Panc1 (cell line): Measurements from ENCODE around the gene MATN1. TPM values are rescaled to one million over a fixed set of nuclear protein-coding genes. Genes with fewer than 3 reads are reported as not detected.

Experiments
- ATAC-seq: fragments of 200-7000 bp; cut with Tn5 transposase; 2 replicates; pipeline ENCODE4 v1.9.1; 2020; ENCODE audit warnings: mild to moderate bottlenecking, moderate library complexity
- BruUV-seq: library from RNA; stranded (reverse); fragments of 400-500 nt; replicated peaks from 2 replicates; lab custom pipeline; 2021; lab: Mats Ljungman, UMichigan
- CTCF ChIA-PET: fragments of 300-600 bp; sonication (Branson Sonifier 250); formaldehyde crosslinking; loops from one replicate; lab custom pipeline; 2022; ENCODE audit warnings: antibody characterized with exemption; lab: Charles Lee
- POLR2A ChIA-PET: fragments of 300-600 bp; sonication (Branson Sonifier 250); formaldehyde crosslinking; loops from one replicate; lab custom pipeline; 2022; ENCODE audit warnings: antibody characterized with exemption; lab: Charles Lee
- DNase-seq: peaks from one replicate; pipeline ENCODE4 v3.0.0-alpha.2; 2010; ENCODE audit warnings: low read depth, low spot score
- H3K27ac ChIP-seq: 2 replicates; pipeline ENCODE4 v1.5.1; 2011; ENCODE audit warnings: mild to moderate bottlenecking, low read length, inconsistent platforms
- H3K27me3 ChIP-seq: fragments of 200-500 bp; sonication (Bioruptor generic); 2 replicates; pipeline ENCODE4 v1.6.0; 2014; ENCODE audit warnings: low read length, inconsistent platforms; ENCODE audit not compliant: control insufficient read depth, insufficient read depth
- H3K36me3 ChIP-seq: fragments of 200-500 bp; sonication (Bioruptor generic); 2 replicates; pipeline ENCODE4 v1.5.1; 2014; ENCODE audit warnings: inconsistent platforms, mild to moderate bottlenecking, low read length, moderate library complexity; ENCODE audit not compliant: control insufficient read depth, insufficient read depth
- H3K4me1 ChIP-seq: 2 replicates; pipeline ENCODE4 v1.5.1; 2011; ENCODE audit warnings: inconsistent platforms, mild to moderate bottlenecking, low read length, moderate library complexity; ENCODE audit not compliant: control insufficient read depth, insufficient read depth
- H3K4me3 ChIP-seq, 2 experiments: 2 replicates each; pipeline ENCODE4 v1.5.1; 2011 to 2012; ENCODE audit warnings: low read depth in 2 of 2, low read length in 2 of 2, mild to moderate bottlenecking in 2 of 2, inconsistent platforms in 1 of 2, moderate library complexity in 1 of 2
- H3K9me3 ChIP-seq: fragments of 200-500 bp; sonication (Bioruptor generic); 2 replicates; pipeline ENCODE4 v1.5.1; 2014; ENCODE audit warnings: low read depth, mild to moderate bottlenecking, inconsistent platforms, low read length, moderate library complexity; ENCODE audit not compliant: control insufficient read depth, insufficient read depth
- CTCF ChIP-seq: fragments of 450-650 bp; IDR thresholded peaks from 2 replicates; pipeline ENCODE4 v1.5.1; 2017; ENCODE audit warnings: mild to moderate bottlenecking
- POLR2AphosphoS5 ChIP-seq: IDR thresholded peaks from 2 replicates; pipeline ENCODE4 v1.6.1; 2012; ENCODE audit warnings: mild to moderate bottlenecking, low read depth, low read length, moderate library complexity
- REST ChIP-seq, 2 experiments: IDR thresholded peaks; 2 replicates each; pipeline ENCODE4 v1.6.1; 2011 to 2012; ENCODE audit warnings: low read depth in 2 of 2, control low read depth in 1 of 2, low read length in 1 of 2, mild to moderate bottlenecking in 1 of 2, moderate library complexity in 1 of 2; ENCODE audit not compliant: insufficient read depth in 1 of 2
- SIN3A ChIP-seq: IDR thresholded peaks from 2 replicates; pipeline ENCODE4 v1.6.1; 2012; ENCODE audit warnings: low read depth, mild to moderate bottlenecking, low read length, moderate library complexity, borderline replicate concordance; ENCODE audit not compliant: insufficient read depth
- TCF7L2 ChIP-seq: IDR thresholded peaks from 2 replicates; pipeline ENCODE4 v1.6.1; 2011; ENCODE audit warnings: mild to moderate bottlenecking, low read depth, low read length, inconsistent platforms
- in situ Hi-C: cut with HindIII; loops from 2 replicates; pipeline ENCODE4 v1.10.0; 2016; ENCODE audit warnings: low sequenced_read_pairs, low pct_unique_long_range_greater_than_20kb
- intact Hi-C: fragments of 100-400 bp; cut with micrococcal nuclease; formaldehyde crosslinking; loops from one replicate; pipeline ENCODE4 v1.10.0; 2022; ENCODE audit not compliant: unreplicated experiment
- total RNA-seq: library from RNA; stranded (reverse); gene quantifications from one replicate; pipeline ENCODE4 v1.2.1, GENCODE V29; 2021; ENCODE audit not compliant: unreplicated experiment

Gene MATN1
- total RNA-seq, 1 experiment from 2014 or later = 0.59 TPM

DNA sequence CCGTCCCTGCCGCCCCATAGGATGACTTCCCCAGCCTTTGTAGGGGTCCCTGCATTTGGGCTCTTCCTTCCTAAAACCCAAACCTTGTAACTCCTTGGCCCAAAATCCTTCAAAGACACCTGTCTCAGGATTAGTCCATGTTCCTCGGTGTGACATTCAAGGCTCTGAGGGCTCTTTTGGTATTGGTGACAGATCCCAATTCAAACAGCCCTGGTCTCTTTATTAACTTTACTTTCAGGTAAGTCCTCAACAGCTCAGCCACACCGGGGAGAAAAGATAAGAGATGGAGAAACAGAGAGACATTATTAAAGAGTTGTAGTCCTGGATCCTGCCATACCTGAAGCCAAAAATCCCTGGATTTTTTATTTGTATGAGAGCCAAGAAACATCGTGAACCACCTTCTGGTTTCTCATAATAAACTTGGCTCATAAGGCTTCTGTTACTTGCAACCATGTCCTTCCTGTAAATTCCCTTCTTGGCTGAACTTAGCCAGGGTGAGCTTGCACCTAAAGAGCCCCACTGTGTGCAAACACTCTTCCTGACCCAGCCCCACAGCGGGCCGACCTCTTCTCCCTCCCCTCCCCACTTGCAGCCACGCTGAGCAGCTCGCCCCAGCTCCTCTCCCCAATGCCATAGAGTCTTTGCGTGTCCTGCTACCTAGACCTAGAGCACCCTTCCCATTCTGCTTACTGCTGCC is 7.9 kb upstream of the MATN1 start:
- CTCF ChIA-PET = no interaction called here
- POLR2A ChIA-PET = interaction anchor here (0.6 kb wide), 1 partner anchor 323 kb away, joined by 12 read pairs; no protein-coding TSS in a partner anchor
- no peak for ATAC-seq
- Histone ChIP-seq H3K27ac (no peak overlapping the region), H3K4me1 (no peaks in the 10 kb centered on the region), H3K27me3 (no peaks in the 10 kb centered on the region), H3K9me3 (no peaks in the 10 kb centered on the region), H3K4me3 (no peak overlapping the region), H3K36me3 (no peaks in the 10 kb centered on the region)
- intact Hi-C loops = no loop called here
- DNase-seq = no peak
- no TSS peak for BruUV-seq
- in situ Hi-C loops = no loop called here
- TF ChIP-seq POLR2AphosphoS5 (no peak), REST (IDR thresholded peaks at IDR 0.05; ENCODE audit: insufficient read depth in 1 of 2, low read depth in 2 of 2, low read length in 1 of 2) (no peak), TCF7L2 (no peak), CTCF (no peak)

GRCh38 chr1:30730346-30731108 is 7.1 kb upstream of the MATN1 start:
- no peak for ATAC-seq
- no TSS peak for BruUV-seq
- Histone ChIP-seq H3K27ac (no peak overlapping the region), H3K4me3 (no peak overlapping the region), H3K4me1 (no peaks in the 10 kb centered on the region), H3K9me3 (no peaks in the 10 kb centered on the region), H3K36me3 (no peaks in the 10 kb centered on the region), H3K27me3 (no peaks in the 10 kb centered on the region)
- in situ Hi-C loops = no loop called here
- intact Hi-C loops = no loop called here
- POLR2A ChIA-PET = no interaction called here
- TF ChIP-seq TCF7L2 (no peak), REST (IDR thresholded peaks at IDR 0.05; ENCODE audit: insufficient read depth in 1 of 2, low read depth in 2 of 2, low read length in 1 of 2) (no peak), CTCF (no peak), SIN3A (no peak), POLR2AphosphoS5 (no peak)
- CTCF ChIA-PET = interaction anchor here (0.8 kb wide), 1 partner anchor 165 kb away, joined by 3 read pairs; no protein-coding TSS in a partner anchor
- DNase-seq = no peak
